OCI-LY1 (cell line): ENCODE data around the gene GABBR2.

Experiments used
- H2AFZ ChIP-seq: fragments of 200-600 bp; sonication (generic), shearing (Covaris generic); 2 replicates; pipeline ENCODE4 v1.6.0; 2014; ENCODE audit warnings: antibody characterized with exemption, mild to moderate bottlenecking, low read length
- H3F3A ChIP-seq: fragments of 200-600 bp; sonication (generic), shearing (Covaris generic); 2 replicates; pipeline ENCODE4 v1.6.0; 2014; ENCODE audit warnings: mild to moderate bottlenecking, antibody characterized with exemption, low read length, moderate library complexity; ENCODE audit not compliant: insufficient read depth
- H3K27ac ChIP-seq: fragments of 200-600 bp; sonication (generic); 2 replicates; pipeline ENCODE4 v1.5.1; 2014; ENCODE audit warnings: low read length, mixed run types, mild to moderate bottlenecking, low read depth; ENCODE audit not compliant: poor library complexity, severe bottlenecking
- H3K27me3 ChIP-seq: fragments of 200-600 bp; sonication (generic); 2 replicates; pipeline ENCODE4 v1.6.0; 2014; ENCODE audit warnings: antibody characterized with exemption, mild to moderate bottlenecking, low read length, moderate library complexity; ENCODE audit not compliant: insufficient read depth
- H3K36me3 ChIP-seq: fragments of 200-600 bp; sonication (generic); 2 replicates; pipeline ENCODE4 v1.6.1; 2014; ENCODE audit warnings: mild to moderate bottlenecking, antibody characterized with exemption, low read length, moderate library complexity, mixed read lengths; ENCODE audit not compliant: insufficient read depth
- H3K4me1 ChIP-seq: fragments of 200-600 bp; sonication (generic); 2 replicates; pipeline ENCODE4 v1.5.1; 2014; ENCODE audit warnings: mild to moderate bottlenecking, low read length, moderate library complexity; ENCODE audit not compliant: insufficient read depth, severe bottlenecking
- H3K4me2 ChIP-seq: fragments of 200-600 bp; sonication (generic), shearing (Covaris generic); 2 replicates; pipeline ENCODE4 v1.6.1; 2014; ENCODE audit warnings: low read length
- H3K4me3 ChIP-seq: fragments of 200-600 bp; sonication (generic); 2 replicates; pipeline ENCODE4 v1.5.1; 2014; ENCODE audit warnings: low read length, low read depth, mild to moderate bottlenecking, mixed read lengths; ENCODE audit not compliant: poor library complexity, severe bottlenecking
- H3K79me2 ChIP-seq: fragments of 200-600 bp; shearing (Covaris generic); 2 replicates; pipeline ENCODE4 v1.6.1; 2016; ENCODE audit warnings: mixed run types, low read length, mixed read lengths; ENCODE audit not compliant: insufficient read depth
- H3K9ac ChIP-seq: fragments of 200-600 bp; sonication (generic), shearing (Covaris generic); 2 replicates; pipeline ENCODE4 v1.6.1; 2014; ENCODE audit warnings: mild to moderate bottlenecking, low read length, mixed read lengths
- H3K9me2 ChIP-seq: fragments of 200-600 bp; sonication (generic), shearing (Covaris generic); 2 replicates; pipeline ENCODE4 v1.6.1; 2014; ENCODE audit warnings: low read depth, mild to moderate bottlenecking, low read length, mixed read lengths
- H3K9me3 ChIP-seq: fragments of 200-600 bp; shearing (Covaris generic); 2 replicates; pipeline ENCODE4 v1.6.1; 2014; ENCODE audit warnings: low read length, mixed read lengths
- H4K20me1 ChIP-seq: fragments of 200-600 bp; sonication (generic), shearing (Covaris generic); 2 replicates; pipeline ENCODE4 v1.6.0; 2016; ENCODE audit warnings: mild to moderate bottlenecking, low read length; ENCODE audit not compliant: insufficient read depth
- EZH2 ChIP-seq: fragments of 200-600 bp; sonication (generic), shearing (Covaris generic); IDR thresholded peaks from 2 replicates; pipeline ENCODE4 v1.8.0; 2017; ENCODE audit warnings: borderline replicate concordance, mixed run types, mild to moderate bottlenecking, antibody characterized with exemption, low read length, moderate library complexity, mixed read lengths
- TF ChIP-seq, protein P1 (sequence below): fragments of 200-600 bp; sonication (generic), shearing (Covaris generic); IDR thresholded peaks from 2 replicates; pipeline ENCODE4 v1.5.1; 2017; ENCODE audit warnings: mild to moderate bottlenecking, antibody characterized with exemption, low read length, moderate library complexity, mixed read lengths

The GABBR2 gene

DNA sequence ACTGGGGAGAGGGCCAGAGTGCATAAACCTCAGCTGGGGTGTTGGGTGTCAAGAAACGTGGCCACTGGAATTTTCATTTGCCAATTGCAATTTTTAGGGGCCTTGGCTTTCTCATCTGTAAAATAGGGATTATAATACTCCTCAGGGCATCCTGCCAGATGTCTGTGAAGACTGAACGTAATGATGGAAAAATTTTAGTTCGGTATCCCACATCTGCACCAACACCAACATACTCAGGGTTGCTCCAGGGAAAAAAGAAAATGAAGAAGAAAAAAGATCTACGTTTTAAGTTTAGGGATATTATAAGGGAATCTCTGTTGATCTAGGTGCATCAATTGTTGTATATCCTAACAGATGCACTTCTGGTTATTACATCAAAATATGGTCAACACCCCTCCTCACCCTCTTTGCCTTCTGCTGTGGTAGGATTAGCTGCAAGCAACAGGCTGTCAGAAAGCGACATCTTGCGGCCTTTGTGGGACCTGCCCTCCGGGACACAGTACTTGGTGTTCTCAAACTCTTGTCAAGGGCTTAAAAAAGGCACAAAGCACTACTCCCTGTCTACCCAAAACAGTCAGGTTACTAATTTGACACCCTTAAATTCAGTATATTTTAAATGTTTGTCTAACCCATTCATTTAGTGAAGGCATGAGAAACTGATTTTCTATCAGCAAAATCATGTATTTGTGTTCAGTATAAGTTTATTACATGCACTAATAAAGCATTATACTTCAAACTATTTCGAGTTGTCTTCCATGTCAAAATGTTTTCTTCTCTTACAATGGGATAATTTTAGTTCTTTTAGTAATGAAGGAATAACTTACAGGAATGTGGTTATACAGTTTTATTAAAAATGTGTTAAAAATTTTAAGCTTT lies 445.0 kb downstream of the GABBR2 start:
- Histone ChIP-seq H3K9me3 (no peaks in the 10 kb centered on the region), H2AFZ (no peak overlapping the region), H3K27ac (no peak overlapping the region), H3K4me2 (no peak overlapping the region), H3K9me2 (no peaks in the 10 kb centered on the region), H3K79me2 (no peaks in the 10 kb centered on the region), H3K27me3 (no peaks in the 10 kb centered on the region), H3K36me3 (no peaks in the 10 kb centered on the region), H4K20me1 (no peaks in the 10 kb centered on the region), H3K4me3 (no peak overlapping the region), H3K4me1 (no peaks in the 10 kb centered on the region), H3F3A (no peaks in the 10 kb centered on the region), H3K9ac (no peak overlapping the region)
- TF ChIP-seq, protein P1, sequence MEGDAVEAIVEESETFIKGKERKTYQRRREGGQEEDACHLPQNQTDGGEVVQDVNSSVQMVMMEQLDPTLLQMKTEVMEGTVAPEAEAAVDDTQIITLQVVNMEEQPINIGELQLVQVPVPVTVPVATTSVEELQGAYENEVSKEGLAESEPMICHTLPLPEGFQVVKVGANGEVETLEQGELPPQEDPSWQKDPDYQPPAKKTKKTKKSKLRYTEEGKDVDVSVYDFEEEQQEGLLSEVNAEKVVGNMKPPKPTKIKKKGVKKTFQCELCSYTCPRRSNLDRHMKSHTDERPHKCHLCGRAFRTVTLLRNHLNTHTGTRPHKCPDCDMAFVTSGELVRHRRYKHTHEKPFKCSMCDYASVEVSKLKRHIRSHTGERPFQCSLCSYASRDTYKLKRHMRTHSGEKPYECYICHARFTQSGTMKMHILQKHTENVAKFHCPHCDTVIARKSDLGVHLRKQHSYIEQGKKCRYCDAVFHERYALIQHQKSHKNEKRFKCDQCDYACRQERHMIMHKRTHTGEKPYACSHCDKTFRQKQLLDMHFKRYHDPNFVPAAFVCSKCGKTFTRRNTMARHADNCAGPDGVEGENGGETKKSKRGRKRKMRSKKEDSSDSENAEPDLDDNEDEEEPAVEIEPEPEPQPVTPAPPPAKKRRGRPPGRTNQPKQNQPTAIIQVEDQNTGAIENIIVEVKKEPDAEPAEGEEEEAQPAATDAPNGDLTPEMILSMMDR: peak; percentile 97
- TF ChIP-seq EZH2: no peak

DNA sequence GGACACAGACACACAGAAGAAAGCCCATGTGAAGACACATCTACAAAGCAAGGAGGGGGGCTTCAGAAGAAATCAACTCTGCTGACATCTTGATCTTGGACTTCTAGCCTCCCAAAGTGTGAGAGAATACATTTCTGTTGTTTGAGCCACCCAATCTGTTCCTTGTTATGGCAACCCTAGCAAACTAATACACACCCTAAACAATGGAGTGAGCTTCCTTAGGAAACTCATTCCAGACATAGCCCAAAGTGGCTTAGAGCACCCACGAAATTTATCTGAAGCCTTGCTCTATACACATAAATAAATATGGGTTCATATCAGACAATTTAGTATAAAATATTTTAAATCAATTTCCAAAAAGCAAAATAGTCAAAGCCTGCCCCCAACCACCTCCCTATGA lies 445.7 kb downstream of the GABBR2 start:
- Histone ChIP-seq H3K4me2 (no peak overlapping the region), H3F3A (no peaks in the 10 kb centered on the region), H4K20me1 (no peaks in the 10 kb centered on the region), H3K4me1 (no peaks in the 10 kb centered on the region), H3K9ac (no peak overlapping the region), H3K9me3 (no peaks in the 10 kb centered on the region), H3K27ac (no peak overlapping the region), H3K4me3 (no peak overlapping the region), H3K27me3 (no peaks in the 10 kb centered on the region), H2AFZ (no peak overlapping the region), H3K79me2 (no peaks in the 10 kb centered on the region), H3K36me3 (no peaks in the 10 kb centered on the region), H3K9me2 (no peaks in the 10 kb centered on the region)
- TF ChIP-seq, protein P1: no peak
- TF ChIP-seq EZH2: no peak

DNA sequence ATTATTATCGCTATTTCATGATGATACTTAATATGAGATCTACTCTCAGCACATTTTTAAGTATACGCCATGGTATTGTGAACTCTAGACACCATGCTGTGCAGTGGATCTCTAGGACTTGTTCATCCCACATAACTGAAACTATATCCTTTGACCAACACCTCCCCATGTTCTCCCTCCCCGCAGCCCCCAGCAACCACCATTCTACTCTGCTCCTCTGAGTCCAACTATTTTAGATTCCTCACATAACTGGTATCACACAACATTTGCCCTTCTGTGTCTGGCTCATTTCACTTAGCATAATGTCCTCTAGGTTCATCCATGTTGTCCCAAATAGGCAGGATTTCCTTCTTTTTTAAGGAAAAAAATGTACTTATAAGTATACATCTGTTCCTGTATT lies 446.7 kb downstream of the GABBR2 start:
- Histone ChIP-seq H3K4me1 (peaks cover 1% of the 10 kb centered on the region), H3K9me2 (no peaks in the 10 kb centered on the region), H3K79me2 (no peaks in the 10 kb centered on the region), H3K36me3 (no peaks in the 10 kb centered on the region), H2AFZ (no peak overlapping the region), H3K9ac (no peak overlapping the region), H4K20me1 (no peaks in the 10 kb centered on the region), H3K4me3 (no peak overlapping the region), H3K27me3 (no peaks in the 10 kb centered on the region), H3K27ac (no peak overlapping the region), H3F3A (no peaks in the 10 kb centered on the region), H3K4me2 (no peak overlapping the region), H3K9me3 (no peaks in the 10 kb centered on the region)
- no peak for TF ChIP-seq EZH2
- TF ChIP-seq, protein P1: no peak
